H1 (cell line): ENCODE results near the gene FBLN2. TPM values are rescaled to one million over a fixed set of nuclear protein-coding genes. Genes with fewer than 3 reads are reported as not detected.

Source experiments
- CEBPB ChIP-seq: IDR thresholded peaks from 2 replicates; pipeline ENCODE4 v1.6.1; 2012; ENCODE audit warnings: low read depth, low read length
- CHD2 ChIP-seq: IDR thresholded peaks from 2 replicates; pipeline ENCODE4 v1.6.1; 2012; ENCODE audit warnings: low read length, improper control_type of control experiment
- CREB1 ChIP-seq: IDR thresholded peaks from 2 replicates; pipeline ENCODE4 v1.6.1; 2012; ENCODE audit warnings: inconsistent platforms
- HDAC2 ChIP-seq, 2 experiments: fragments of 300-600 bp in 1 of 2; sonication (generic) in 1 of 2; IDR thresholded peaks; 2 replicates each; pipeline ENCODE4 v1.6.1; 2011 to 2012; ENCODE audit warnings: low read depth in 2 of 2, low read length in 2 of 2, mild to moderate bottlenecking in 2 of 2, moderate library complexity in 2 of 2, borderline replicate concordance in 1 of 2, inconsistent platforms in 1 of 2
- JUN ChIP-seq: IDR thresholded peaks from 2 replicates; pipeline ENCODE4 v1.6.1; 2011; ENCODE audit warnings: low read depth, mild to moderate bottlenecking, improper control_type of control experiment, low read length
- PHF8 ChIP-seq: fragments of 200-600 bp; sonication (generic); conservative IDR thresholded peaks from 2 replicates; pipeline ENCODE4 v1.7.1; 2012; ENCODE audit warnings: low read depth, mild to moderate bottlenecking, inconsistent platforms, low read length, moderate library complexity
- POLR2AphosphoS5 ChIP-seq: IDR thresholded peaks from 2 replicates; pipeline ENCODE4 v1.6.1; 2011; ENCODE audit warnings: low read depth, low read length
- POU5F1 ChIP-seq: IDR thresholded peaks from 2 replicates; pipeline ENCODE4 v1.6.1; 2011; ENCODE audit warnings: low read depth, mild to moderate bottlenecking, low read length, moderate library complexity
- RBBP5 ChIP-seq: IDR thresholded peaks from 2 replicates; pipeline ENCODE4 v1.7.1; 2012; ENCODE audit warnings: low read depth, mild to moderate bottlenecking, inconsistent platforms, low read length, moderate library complexity, borderline replicate concordance
- RXRA ChIP-seq: IDR thresholded peaks from 2 replicates; pipeline ENCODE4 v1.6.1; 2011; ENCODE audit warnings: low read depth, mild to moderate bottlenecking, low read length, moderate library complexity; ENCODE audit not compliant: insufficient read depth
- SP1 ChIP-seq: IDR thresholded peaks from 2 replicates; pipeline ENCODE4 v1.6.1; 2011; ENCODE audit warnings: low read depth, low read length
- polyA plus RNA-seq, 7 experiments: library from polyadenylated mRNA; depleted of rRNA in 3 of 7; stranded (reverse) in 5 of 7; unstranded in 2 of 7; fragments of >200 nt in 5 of 7; fragments of 200-250 nt in 2 of 7; gene quantifications; 1 replicate in 5 of 7; 2 replicates in 1 of 7; 4 replicates in 1 of 7; pipeline versions ENCODE4 v1.2.1 to v1.2.3, GENCODE V29; 2011 to 2013; ENCODE audit warnings: missing spikeins in 2 of 7, mixed read lengths in 2 of 7
- total RNA-seq: library from RNA; stranded (reverse); fragmentation: NEBNext Ultra II Directional; extraction: Animal tissue kit (Norgen Biotek cat#: 25700); gene quantifications from 2 replicates; pipeline ENCODE4 v1.2.1, GENCODE V29; 2021
- TF ChIP-seq, protein P1 (sequence below): IDR thresholded peaks from 2 replicates; pipeline ENCODE4 v1.6.1; 2011; ENCODE audit warnings: low read depth, mild to moderate bottlenecking, low read length; ENCODE audit not compliant: insufficient read depth

The FBLN2 gene
- total and polyA plus RNA-seq, 2 of the 8 experiments (the other 6 are each of a cell fraction or from before 2014, with no cell fraction given): 17.4 to 24.2 TPM

- no peak for TF ChIP-seq HDAC2 (IDR thresholded peaks at IDR 0.05; ENCODE audit: borderline replicate concordance in 1 of 2, low read depth in 2 of 2, low read length in 2 of 2)
- TF ChIP-seq SP1: no peak
- TF ChIP-seq RBBP5: no peak
- TF ChIP-seq JUN: no peak
- TF ChIP-seq PHF8: no peak
- no peak for TF ChIP-seq CHD2
- no peak for TF ChIP-seq RXRA
- no peak for TF ChIP-seq CREB1
- TF ChIP-seq, protein P1, sequence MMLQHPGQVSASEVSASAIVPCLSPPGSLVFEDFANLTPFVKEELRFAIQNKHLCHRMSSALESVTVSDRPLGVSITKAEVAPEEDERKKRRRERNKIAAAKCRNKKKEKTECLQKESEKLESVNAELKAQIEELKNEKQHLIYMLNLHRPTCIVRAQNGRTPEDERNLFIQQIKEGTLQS: no peak
- no peak for TF ChIP-seq POU5F1
- TF ChIP-seq CEBPB: no peak
- no peak for TF ChIP-seq POLR2AphosphoS5
Measured at GRCh38 chr3:13665582-13666226, 116.8 kb downstream of the FBLN2 start (continued).
